Measurements from ENCODE around the gene RRP9. TPM values are rescaled to one million over a fixed set of nuclear protein-coding genes. Genes with fewer than 3 reads are reported as not detected.

The RRP9 gene
- total and polyA plus RNA-seq, 2 donors (not counting 3 experiments of a cell fraction or from before 2014, with no cell fraction given) = 26.0 to 30.1 TPM

- Histone ChIP-seq H3K36me3 (ENCODE audit: control insufficient read depth in 2 of 2, extremely low read depth in 1 of 2, insufficient read depth in 2 of 2, low read length in 2 of 2) (peaks cover 0 to 2% of the 10 kb centered on the region in 2 experiments), H3K79me2 (ENCODE audit: control insufficient read depth, insufficient read depth, low read length) (no peaks in the 10 kb centered on the region), H3K9me1 (replicated peaks; ENCODE audit: control insufficient read depth, extremely low read depth, insufficient read depth, low read length) (no peaks in the 10 kb centered on the region), H3K9me3 (replicated peaks; ENCODE audit: control insufficient read depth, insufficient read depth, low read length) (no peaks in the 10 kb centered on the region), H3K4me3 (replicated peaks in 1 of 3; ENCODE audit: insufficient read depth in 1 of 3, low read depth in 1 of 3, low read length in 3 of 3) (no peak overlapping the region), H3K27ac (ENCODE audit: insufficient read depth, low read depth, low read length) (no peak overlapping the region), H3K9ac (replicated peaks; ENCODE audit: extremely low read depth, insufficient read depth, low read length) (no peak overlapping the region), H3K4me1 (ENCODE audit: control insufficient read depth, extremely low read depth, insufficient read depth, low read length) (peaks cover 4% of the 10 kb centered on the region), H3K4me2 (ENCODE audit: insufficient read depth, low read length) (no peak overlapping the region), H3K27me3 (ENCODE audit: control insufficient read depth in 2 of 2, insufficient read depth in 2 of 2, low read length in 2 of 2) (no peaks in the 10 kb centered on the region), H4K20me1 (replicated peaks; ENCODE audit: control insufficient read depth, extremely low read depth, insufficient read depth, low read length) (no peaks in the 10 kb centered on the region), H2AFZ (ENCODE audit: low read depth, low read length) (no peak overlapping the region)
- no TSS peak for BruUV-seq (replicated peaks)
- ChIA-PET POLR2A (interaction anchor here (0.7 kb wide), 1 partner anchor 14 kb away, joined by 6 read pairs; no protein-coding TSS in a partner anchor), CTCF (interaction anchor here (1.1 to 4.1 kb wide), 2 partner anchors 10 to 12 kb away, joined by 5 to 20 read pairs; partner anchors contain the start of genes ABHD14A and ABHD14B)
- intact Hi-C loops (cut with micrococcal nuclease) = no loop called here
- DNase-seq (ENCODE audit: low read depth, low spot score) (no peak), FAIRE-seq (no peak)
- TF ChIP-seq MYC (IDR thresholded peaks at IDR 0.05; ENCODE audit: low read depth, low read length) (no peak), MAX (IDR thresholded peaks at IDR 0.05; ENCODE audit: insufficient read depth, insufficient read length) (no peak), EZH2 (IDR thresholded peaks at IDR 0.05; ENCODE audit: borderline replicate concordance, low read depth, low read length, severe bottlenecking) (no peak)
- dilution Hi-C loops (cut with MboI; ENCODE audit: extremely low pct_ligation_motif_present, low sequenced_read_pairs) = no loop called here
Observed at GRCh38 chr3:51962854-51963530, 21.3 kb upstream of the RRP9 start.

GRCh38 chr3:51961602-51962569 is 20.2 kb upstream of the RRP9 start:
- Histone ChIP-seq H3K4me1 (ENCODE audit: control insufficient read depth, extremely low read depth, insufficient read depth, low read length) (peaks cover 3% of the 10 kb centered on the region), H3K27me3 (ENCODE audit: control insufficient read depth in 2 of 2, insufficient read depth in 2 of 2, low read length in 2 of 2) (no peaks in the 10 kb centered on the region), H3K4me3 (replicated peaks in 1 of 3; ENCODE audit: insufficient read depth in 1 of 3, low read depth in 1 of 3, low read length in 3 of 3) (no peak overlapping the region), H3K27ac (ENCODE audit: insufficient read depth, low read depth, low read length) (no peak overlapping the region), H3K9me3 (replicated peaks; ENCODE audit: control insufficient read depth, insufficient read depth, low read length) (no peaks in the 10 kb centered on the region), H4K20me1 (replicated peaks; ENCODE audit: control insufficient read depth, extremely low read depth, insufficient read depth, low read length) (no peaks in the 10 kb centered on the region), H3K79me2 (ENCODE audit: control insufficient read depth, insufficient read depth, low read length) (no peaks in the 10 kb centered on the region), H3K9me1 (replicated peaks; ENCODE audit: control insufficient read depth, extremely low read depth, insufficient read depth, low read length) (no peaks in the 10 kb centered on the region), H3K4me2 (ENCODE audit: insufficient read depth, low read length) (no peak overlapping the region), H3K36me3 (ENCODE audit: control insufficient read depth in 2 of 2, extremely low read depth in 1 of 2, insufficient read depth in 2 of 2, low read length in 2 of 2) (peaks cover 0 to 2% of the 10 kb centered on the region in 2 experiments), H2AFZ (ENCODE audit: low read depth, low read length) (no peak overlapping the region), H3K9ac (replicated peaks; ENCODE audit: extremely low read depth, insufficient read depth, low read length) (no peak overlapping the region)
- BruUV-seq (replicated peaks) = no TSS peak
- ChIA-PET POLR2A (interaction anchor here (0.7 kb wide), 1 partner anchor 15 kb away, joined by 6 read pairs; no protein-coding TSS in a partner anchor), CTCF (interaction anchor here (0.9 to 4.1 kb wide), 3 partner anchors 11 to 13 kb away, joined by 3 to 20 read pairs (median 5); partner anchors contain the start of genes ABHD14A and ABHD14B)
- dilution Hi-C loops (cut with MboI; ENCODE audit: extremely low pct_ligation_motif_present, low sequenced_read_pairs) = no loop called here
- FAIRE-seq = no peak
- no peak for DNase-seq (ENCODE audit: low read depth, low spot score)
- no peak for TF ChIP-seq MAX (IDR thresholded peaks at IDR 0.05; ENCODE audit: insufficient read depth, insufficient read length)
- intact Hi-C loops (cut with micrococcal nuclease) = no loop called here

Data from endothelial cell of umbilical vein (primary cell).